Endothelial cell of umbilical vein (primary cell): ENCODE measurements around the gene DMWD. TPM values are rescaled to one million over a fixed set of nuclear protein-coding genes. Genes with fewer than 3 reads are reported as not detected.
"Not testable (repeated sequence)": the region's sequence is repeated elsewhere in the genome, so short reads cannot be mapped to it uniquely, and the experiment has no call there.

Source experiments
- BruUV-seq: library from RNA; stranded (reverse); fragments of 400-500 nt; replicated peaks from 2 replicates; lab custom pipeline; 2021; lab: Mats Ljungman, UMichigan
- CTCF ChIA-PET: fragments of 300-600, 350-600 bp; sonication (Branson Sonifier 250); formaldehyde crosslinking; loops from one replicate; lab custom pipeline; 2021; ENCODE audit warnings: antibody characterized with exemption, inconsistent platforms; lab: Charles Lee
- POLR2A ChIA-PET: fragments of 300-600, 350-600 bp; sonication (Branson Sonifier 250); formaldehyde crosslinking; loops from one replicate; lab custom pipeline; 2021; ENCODE audit warnings: antibody characterized with exemption, inconsistent platforms; lab: Charles Lee
- DNase-seq: peaks from one replicate; pipeline ENCODE4 v3.0.0-alpha.2; 2011; ENCODE audit warnings: low read depth, low spot score
- FAIRE-seq: peaks from 2 replicates; lab custom pipeline; 2011; peaks lifted over from hg19 to GRCh38; lab: Jason Lieb, UNC
- H2AFZ ChIP-seq: 2 replicates; pipeline ENCODE4 v1.6.0; 2012; ENCODE audit warnings: low read depth, low read length, control low read depth, inconsistent platforms
- H3K27ac ChIP-seq: 2 replicates; pipeline ENCODE4 v1.5.1; 2011; ENCODE audit warnings: low read depth, mild to moderate bottlenecking, control low read depth, low read length, moderate library complexity; ENCODE audit not compliant: insufficient read depth
- H3K27me3 ChIP-seq, 2 experiments: 2 replicates each; pipeline versions ENCODE4 v1.6.0 to v1.6.1; 2011; ENCODE audit warnings: low read length in 2 of 2, mixed read lengths in 1 of 2; ENCODE audit not compliant: control insufficient read depth in 2 of 2, insufficient read depth in 2 of 2
- H3K36me3 ChIP-seq, 2 experiments: 2 replicates in 1 of 2; 3 replicates in 1 of 2; pipeline ENCODE4 v1.5.1; 2011; ENCODE audit warnings: low read length in 2 of 2, mild to moderate bottlenecking in 1 of 2, moderate library complexity in 1 of 2; ENCODE audit not compliant: control insufficient read depth in 2 of 2, insufficient read depth in 2 of 2; ENCODE audit errors: extremely low read depth in 1 of 2
- H3K4me1 ChIP-seq: 3 replicates; pipeline ENCODE4 v1.5.1; 2011; ENCODE audit warnings: mild to moderate bottlenecking, low read length; ENCODE audit not compliant: control insufficient read depth, insufficient read depth; ENCODE audit errors: extremely low read depth
- H3K4me2 ChIP-seq: 2 replicates; pipeline ENCODE4 v1.6.1; 2011; ENCODE audit warnings: low read length, control low read depth, mixed read lengths; ENCODE audit not compliant: insufficient read depth
- H3K4me3 ChIP-seq, 3 experiments: fragments of 200-600 bp in 1 of 3; sonication (generic), shearing (Covaris generic) in 1 of 3; replicated peaks in 1 of 3; 2 replicates each; pipeline ENCODE4 v1.5.1; 2011 to 2016; ENCODE audit warnings: control low read depth in 3 of 3, low read length in 3 of 3, mild to moderate bottlenecking in 2 of 3, inconsistent platforms in 1 of 3, low read depth in 1 of 3, moderate library complexity in 1 of 3; ENCODE audit not compliant: insufficient read depth in 1 of 3
- H3K79me2 ChIP-seq: 2 replicates; pipeline ENCODE4 v1.6.0; 2012; ENCODE audit warnings: low read length, inconsistent platforms; ENCODE audit not compliant: control insufficient read depth, insufficient read depth
- H3K9ac ChIP-seq: replicated peaks from 2 replicates; pipeline ENCODE3; 2011; ENCODE audit warnings: low read length, control low read depth; ENCODE audit not compliant: insufficient read depth; ENCODE audit errors: extremely low read depth
- H3K9me1 ChIP-seq: replicated peaks from 3 replicates; pipeline ENCODE4 v1.6.0; 2011; ENCODE audit warnings: mild to moderate bottlenecking, low read length; ENCODE audit not compliant: control insufficient read depth, insufficient read depth; ENCODE audit errors: extremely low read depth
- H3K9me3 ChIP-seq: replicated peaks from 2 replicates; pipeline ENCODE4 v1.5.1; 2012; ENCODE audit warnings: low read length, inconsistent platforms; ENCODE audit not compliant: control insufficient read depth, insufficient read depth
- H4K20me1 ChIP-seq: replicated peaks from 2 replicates; pipeline ENCODE3; 2011; ENCODE audit warnings: mild to moderate bottlenecking, low read length; ENCODE audit not compliant: control insufficient read depth, insufficient read depth; ENCODE audit errors: extremely low read depth
- CTCF ChIP-seq, 2 donors: IDR thresholded peaks; 1 replicate in 1 of 2; 2 replicates in 1 of 2; pipeline ENCODE4 v1.5.1; 2011; ENCODE audit warnings: low read length in 2 of 2, mild to moderate bottlenecking in 2 of 2, moderate library complexity in 2 of 2, control low read depth in 1 of 2, inconsistent platforms in 1 of 2, low read depth in 1 of 2; ENCODE audit not compliant: insufficient read depth in 1 of 2; ENCODE audit errors: extremely low read depth in 1 of 2
- EZH2 ChIP-seq: IDR thresholded peaks from 2 replicates; pipeline ENCODE4 v1.6.1; 2012; ENCODE audit warnings: borderline replicate concordance, low read depth, mild to moderate bottlenecking, moderate library complexity, low read length, inconsistent platforms; ENCODE audit not compliant: severe bottlenecking
- FOS ChIP-seq: IDR thresholded peaks from 2 replicates; pipeline ENCODE4 v1.6.1; 2011; ENCODE audit warnings: mild to moderate bottlenecking, low read length, moderate library complexity, borderline replicate concordance; ENCODE audit not compliant: insufficient read depth
- GATA2 ChIP-seq: IDR thresholded peaks from 2 replicates; pipeline ENCODE4 v1.7.0; 2011; ENCODE audit warnings: low read depth, mild to moderate bottlenecking, moderate library complexity, mixed read lengths, low read length; ENCODE audit not compliant: insufficient read length, insufficient read depth
- JUN ChIP-seq: IDR thresholded peaks from 2 replicates; pipeline ENCODE4 v1.6.1; 2011; ENCODE audit warnings: borderline replicate concordance, low read depth; ENCODE audit not compliant: insufficient read length, insufficient read depth
- MAX ChIP-seq: IDR thresholded peaks from 2 replicates; pipeline ENCODE4 v1.6.1; 2011; ENCODE audit not compliant: insufficient read depth, insufficient read length
- MYC ChIP-seq: IDR thresholded peaks from one replicate; pipeline ENCODE4 v1.6.1; 2011; ENCODE audit warnings: mild to moderate bottlenecking, low read depth, low read length
- POLR2A ChIP-seq: IDR thresholded peaks from 2 replicates; pipeline ENCODE4 v1.6.1; 2012; ENCODE audit warnings: low read depth, mild to moderate bottlenecking, control low read depth, low read length
- POLR2AphosphoS5 ChIP-seq: IDR thresholded peaks from 2 replicates; pipeline ENCODE4 v1.6.1; 2012; ENCODE audit warnings: low read depth, mild to moderate bottlenecking, control low read depth, low read length, moderate library complexity; ENCODE audit not compliant: insufficient read depth
- dilution Hi-C: fragments of 300-500 bp; cut with MboI; formaldehyde crosslinking; loops from one replicate; pipeline ENCODE4 v1.15.0; 2019; ENCODE audit warnings: low sequenced_read_pairs; ENCODE audit not compliant: extremely low pct_ligation_motif_present
- intact Hi-C: fragments of 100-400 bp; cut with micrococcal nuclease; formaldehyde crosslinking; loops from one replicate; pipeline ENCODE4 v1.10.0; 2022
- polyA plus RNA-seq, 4 experiments: library from polyadenylated mRNA; depleted of rRNA in 3 of 4; stranded (reverse) in 3 of 4; unstranded in 1 of 4; fragments of >200 nt; gene quantifications; 2 replicates each; pipeline versions ENCODE4 v1.2.1 to v1.2.3, GENCODE V29; 2011 to 2012; ENCODE audit warnings: missing spikeins in 1 of 4
- total RNA-seq: library from RNA; stranded (reverse); gene quantifications from 2 replicates; pipeline ENCODE4 v1.2.3, GENCODE V29; 2021

Gene DMWD
- total and polyA plus RNA-seq, 2 donors (not counting 3 experiments of a cell fraction or from before 2014, with no cell fraction given) = 36.9 to 81.1 TPM

GRCh38 chr19:45800070-45800553, 7.5 kb upstream of the DMWD start:
- no TSS peak for BruUV-seq
- no peak for FAIRE-seq
- CTCF ChIA-PET = interaction anchor here (1.1 to 5.7 kb wide), 11 partner anchors 10 to 229 kb away, joined by 3 to 125 read pairs (median 9); partner anchors contain the start of genes DMPK, FBXO46 and SIX5
- no peak for DNase-seq
- H3K9ac ChIP-seq = no peak overlapping the region
- H4K20me1 ChIP-seq = no peaks in the 10 kb centered on the region
- H3K4me3 ChIP-seq = no peak overlapping the region
- TF ChIP-seq POLR2A (no peak), CTCF (IDR thresholded peaks at IDR 0.05; ENCODE audit: extremely low read depth in 1 of 2, insufficient read depth in 1 of 2, low read depth in 1 of 2, low read length in 2 of 2) (no peak), FOS (no peak), MAX (no peak), POLR2AphosphoS5 (no peak), GATA2 (no peak), JUN (no peak), MYC (no peak), EZH2 (no peak)
- intact Hi-C loops (no loop called here), dilution Hi-C loops (no loop called here)
- no peaks in the 10 kb centered on the region for H3K9me1 ChIP-seq
- POLR2A ChIA-PET = no interaction called here
- H2AFZ ChIP-seq = no peak overlapping the region
- no peak overlapping the region for H3K4me2 ChIP-seq
- no peaks in the 10 kb centered on the region for H3K9me3 ChIP-seq
- no peaks in the 10 kb centered on the region for H3K36me3 ChIP-seq
- H3K4me1 ChIP-seq = no peaks in the 10 kb centered on the region
- H3K27me3 ChIP-seq = no peaks in the 10 kb centered on the region
- H3K27ac ChIP-seq = no peak overlapping the region
- H3K79me2 ChIP-seq = no peaks in the 10 kb centered on the region

GRCh38 chr19:45799541-45799940, 6.9 kb upstream of the DMWD start:
- H3K4me3 ChIP-seq, H3K4me1 ChIP-seq, H3K9me1 ChIP-seq, H2AFZ ChIP-seq, BruUV-seq, dilution Hi-C loops, DNase-seq, H3K79me2 ChIP-seq, H3K9me3 ChIP-seq, H3K27me3 ChIP-seq, FAIRE-seq, H3K9ac ChIP-seq, H4K20me1 ChIP-seq, H3K4me2 ChIP-seq, H3K36me3 ChIP-seq, H3K27ac ChIP-seq: not testable (repeated sequence)
- ChIA-PET CTCF (interaction anchor here (0.7 to 5.7 kb wide), 23 partner anchors 8 to 229 kb away, joined by 3 to 125 read pairs (median 4); partner anchors contain the start of genes DMPK, FBXO46, IRF2BP1 and SIX5), POLR2A (interaction anchor here (1.2 kb wide), 1 partner anchor 30 kb away, joined by 3 read pairs; the partner anchor contains the start of gene SIX5)
- intact Hi-C loops = loop anchor here (1.0 kb wide), 1 partner anchor 29 kb away; no protein-coding TSS in a partner anchor
